HFFc6 (cell line): ENCODE results near the gene ANGPTL2. TPM values are rescaled to one million over a fixed set of nuclear protein-coding genes. Genes with fewer than 3 reads are reported as not detected.

ENCODE experiments used
- DNase-seq: peaks from one replicate; pipeline ENCODE4 v3.0.0-alpha.2; 2018
- H3K27ac Mint-ChIP-seq: 2 replicates; pipeline ENCODE4 v1.8.0; 2020; ENCODE audit warnings: mild to moderate bottlenecking, mixed read lengths
- H3K27me3 Mint-ChIP-seq: 2 replicates; pipeline ENCODE4 v1.8.0; 2021; ENCODE audit warnings: mild to moderate bottlenecking, moderate library complexity, mixed read lengths; ENCODE audit not compliant: insufficient read depth
- H3K36me3 Mint-ChIP-seq: 2 replicates; pipeline ENCODE4 v1.8.0; 2021; ENCODE audit warnings: low read depth, mixed read lengths
- H3K4me1 Mint-ChIP-seq: 2 replicates; pipeline ENCODE4 v1.8.0; 2020; ENCODE audit warnings: low read depth, mixed read lengths
- H3K4me3 Mint-ChIP-seq: 2 replicates; pipeline ENCODE4 v1.8.0; 2020; ENCODE audit warnings: mild to moderate bottlenecking, moderate library complexity, mixed read lengths
- H3K9me3 Mint-ChIP-seq: 2 replicates; pipeline ENCODE4 v1.8.0; 2020; ENCODE audit warnings: mild to moderate bottlenecking, mixed read lengths
- CTCF ChIP-seq: fragments of 200-600 bp; sonication (generic); IDR thresholded peaks from 2 replicates; pipeline ENCODE4 v1.5.0; 2021; ENCODE audit warnings: antibody characterized with exemption, mild to moderate bottlenecking
- total RNA-seq, 6 experiments: library from RNA; stranded (reverse); fragmentation: NEBNext Ultra II Directional; extraction: Animal tissue kit (Norgen Biotek cat#: 25700); gene quantifications; 2 replicates in 1 of 6; 3 replicates in 5 of 6; pipeline ENCODE4 v1.2.3, GENCODE V29; 2021

Gene ANGPTL2
- total RNA-seq, 6 experiments from 2014 or later, result 15.0 to 20.9 (median 19.4) TPM

- Mint-ChIP-seq H3K27me3 (peaks cover 1% of the 10 kb centered on the region), H3K36me3 (no peaks in the 10 kb centered on the region), H3K9me3 (no peaks in the 10 kb centered on the region), H3K4me3 (no peak overlapping the region), H3K27ac (peak overlapping the region; percentile 70), H3K4me1 (peaks cover 49% of the 10 kb centered on the region)
- TF ChIP-seq CTCF, result no peak
- peak; percentile 70 for DNase-seq
Measured at GRCh38 chr9:127163409-127163808, 41.0 kb upstream of the ANGPTL2 start.

DNA sequence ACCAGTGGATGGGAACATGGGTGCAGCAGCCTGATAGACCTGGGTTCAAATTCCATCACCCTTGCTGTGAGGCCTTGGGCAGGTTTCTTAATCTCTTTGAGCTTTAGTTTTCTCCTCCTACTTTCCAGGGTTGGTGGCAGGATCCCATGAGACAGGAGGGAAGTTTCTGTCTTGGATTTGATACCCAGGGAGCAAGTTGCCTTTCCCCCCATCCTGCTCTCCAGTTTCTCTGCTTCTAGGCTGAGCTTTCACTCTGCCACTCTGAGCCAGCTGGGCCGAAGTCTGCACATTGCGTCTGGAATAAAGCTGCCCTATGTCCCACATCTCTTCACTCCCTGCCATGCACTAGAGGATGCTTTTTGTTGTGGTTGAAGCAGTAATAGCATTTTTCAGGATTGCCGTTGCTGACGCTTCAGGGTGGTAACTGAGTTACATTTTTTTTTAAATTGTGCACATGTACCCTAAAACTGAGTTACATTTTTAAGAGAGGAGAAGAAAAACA lies 40.5 kb upstream of the ANGPTL2 start:
- Mint-ChIP-seq H3K9me3 (no peaks in the 10 kb centered on the region), H3K4me1 (peaks cover 49% of the 10 kb centered on the region), H3K36me3 (no peaks in the 10 kb centered on the region), H3K4me3 (no peak overlapping the region), H3K27ac (peak overlapping the region; percentile 70), H3K27me3 (peaks cover 1% of the 10 kb centered on the region)
- TF ChIP-seq CTCF, result no peak
- DNase-seq, result no peak

DNA sequence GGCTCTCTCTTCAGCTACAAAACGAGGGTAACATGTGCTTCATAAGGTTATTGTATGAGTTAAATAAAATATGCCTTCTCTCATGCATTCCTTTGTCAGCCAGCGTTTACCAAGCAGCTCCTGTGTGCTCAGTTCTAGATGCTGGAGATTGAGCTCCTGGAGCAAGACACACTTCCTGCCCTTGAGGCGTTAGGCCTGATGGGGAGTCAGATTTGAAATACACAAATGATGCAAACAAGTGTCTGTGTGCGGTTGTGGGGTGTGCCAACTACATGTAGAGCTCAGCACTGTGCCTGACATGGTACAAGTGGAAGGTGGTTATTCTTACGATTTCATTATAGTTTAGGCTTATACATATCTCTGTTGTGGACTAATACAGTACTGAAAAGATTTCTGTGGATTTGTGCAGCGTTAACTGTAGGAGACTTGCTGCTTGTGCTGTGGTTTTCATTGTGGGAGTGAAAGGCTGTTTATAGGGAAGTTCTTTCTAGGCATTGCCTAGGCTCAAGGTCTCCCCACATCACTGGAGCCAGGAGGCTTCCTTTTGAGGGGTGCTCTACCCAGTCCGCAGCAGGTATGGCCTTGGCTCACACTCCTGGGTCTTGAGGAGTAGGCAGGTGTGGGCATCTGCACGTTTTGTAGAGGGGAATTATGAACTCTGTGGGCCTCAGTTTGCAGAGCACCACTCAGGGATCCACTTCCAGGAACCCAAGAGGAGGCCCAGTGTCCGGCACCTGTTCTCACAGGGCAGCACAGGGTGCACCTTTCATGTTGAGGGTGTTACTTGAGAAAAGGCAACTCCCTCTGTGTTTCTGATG lies 39.8 kb upstream of the ANGPTL2 start:
- H3K36me3 Mint-ChIP-seq, result no peaks in the 10 kb centered on the region
- no peak for TF ChIP-seq CTCF

DNA sequence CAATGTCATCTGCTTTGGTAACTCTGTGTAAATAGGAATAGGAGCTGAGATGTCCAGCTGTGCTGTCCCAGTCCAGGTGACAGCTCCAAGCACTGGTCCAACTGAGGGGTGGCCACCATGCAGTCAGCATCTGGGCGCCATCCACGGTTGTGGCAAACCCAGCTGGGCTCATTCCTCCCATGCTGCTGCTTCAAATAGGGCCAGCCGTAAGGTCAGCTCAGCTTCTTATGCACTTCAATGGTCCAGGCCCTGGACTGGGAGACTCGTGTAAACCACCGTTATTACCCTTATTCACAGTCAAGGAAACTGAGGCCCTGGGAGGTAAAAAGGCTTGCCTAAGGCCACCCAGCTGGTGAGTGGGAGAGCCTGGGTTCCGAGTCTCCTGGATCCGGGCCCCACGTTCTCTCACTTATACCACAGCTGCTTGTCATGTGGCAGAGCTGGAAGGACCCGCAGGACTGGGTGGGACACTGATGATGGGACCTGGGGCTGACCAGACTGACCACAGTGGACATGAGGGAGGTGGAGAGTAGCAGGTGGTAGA lies 38.7 kb upstream of the ANGPTL2 start:
- DNase-seq, result no peak
- H3K4me1 Mint-ChIP-seq, result peaks cover 42% of the 10 kb centered on the region
- H3K36me3 Mint-ChIP-seq, result no peaks in the 10 kb centered on the region
- no peak overlapping the region for H3K4me3 Mint-ChIP-seq
- no peak for TF ChIP-seq CTCF
- no peaks in the 10 kb centered on the region for H3K9me3 Mint-ChIP-seq
- no peaks in the 10 kb centered on the region for H3K27me3 Mint-ChIP-seq
- H3K27ac Mint-ChIP-seq, result peak overlapping the region; percentile 38

More for the DNA sequence above, 39.8 kb upstream of the ANGPTL2 start:
- Mint-ChIP-seq H3K9me3 (no peaks in the 10 kb centered on the region), H3K4me3 (no peak overlapping the region), H3K4me1 (peaks cover 49% of the 10 kb centered on the region), H3K27ac (peak overlapping the region; percentile 70), H3K27me3 (peaks cover 1% of the 10 kb centered on the region; the same call in 1 of the 2 replicates)
- peak; percentile 68 for DNase-seq

DNA sequence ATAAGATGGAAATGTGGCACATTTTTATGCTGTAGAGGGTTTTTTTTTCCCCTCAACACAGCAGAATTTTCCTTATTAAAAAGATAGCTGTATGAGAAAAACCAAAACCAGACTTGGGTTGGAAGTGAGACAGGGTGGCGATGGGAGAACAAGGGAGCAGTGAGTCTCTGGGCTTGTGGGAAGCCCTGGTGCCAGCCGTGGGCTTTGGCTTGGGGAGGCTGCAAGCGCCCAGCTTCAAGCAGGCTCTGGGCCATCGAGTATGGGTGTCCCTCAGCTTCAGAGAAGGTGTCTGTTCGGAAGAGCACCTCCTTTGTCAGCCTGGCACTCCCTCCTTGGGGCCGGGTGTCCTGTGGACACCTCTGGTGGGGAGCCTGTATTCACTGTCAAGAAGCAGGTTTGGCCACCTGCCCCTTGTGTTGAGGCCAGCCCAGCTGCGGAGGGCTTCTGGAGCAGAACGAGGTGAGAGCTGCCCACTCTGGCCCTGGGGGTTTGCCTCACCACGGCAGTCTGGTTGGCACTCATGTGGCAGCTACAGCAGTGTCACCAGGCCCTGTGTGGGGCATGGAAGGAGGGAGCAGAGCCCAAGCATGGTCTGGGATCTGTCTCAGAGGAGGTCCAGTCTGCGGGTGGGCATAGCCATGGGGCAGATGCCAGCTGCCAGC lies 37.6 kb upstream of the ANGPTL2 start:
- Mint-ChIP-seq H3K36me3 (no peaks in the 10 kb centered on the region), H3K9me3 (no peaks in the 10 kb centered on the region), H3K4me1 (peaks cover 46% of the 10 kb centered on the region), H3K27me3 (no peaks in the 10 kb centered on the region), H3K4me3 (no peak overlapping the region), H3K27ac (peak overlapping the region; percentile 87)
- no peak for DNase-seq
- no peak for TF ChIP-seq CTCF
